Measurements from ENCODE around the gene TMEM151B.

- TF ChIP-seq, protein P1, sequence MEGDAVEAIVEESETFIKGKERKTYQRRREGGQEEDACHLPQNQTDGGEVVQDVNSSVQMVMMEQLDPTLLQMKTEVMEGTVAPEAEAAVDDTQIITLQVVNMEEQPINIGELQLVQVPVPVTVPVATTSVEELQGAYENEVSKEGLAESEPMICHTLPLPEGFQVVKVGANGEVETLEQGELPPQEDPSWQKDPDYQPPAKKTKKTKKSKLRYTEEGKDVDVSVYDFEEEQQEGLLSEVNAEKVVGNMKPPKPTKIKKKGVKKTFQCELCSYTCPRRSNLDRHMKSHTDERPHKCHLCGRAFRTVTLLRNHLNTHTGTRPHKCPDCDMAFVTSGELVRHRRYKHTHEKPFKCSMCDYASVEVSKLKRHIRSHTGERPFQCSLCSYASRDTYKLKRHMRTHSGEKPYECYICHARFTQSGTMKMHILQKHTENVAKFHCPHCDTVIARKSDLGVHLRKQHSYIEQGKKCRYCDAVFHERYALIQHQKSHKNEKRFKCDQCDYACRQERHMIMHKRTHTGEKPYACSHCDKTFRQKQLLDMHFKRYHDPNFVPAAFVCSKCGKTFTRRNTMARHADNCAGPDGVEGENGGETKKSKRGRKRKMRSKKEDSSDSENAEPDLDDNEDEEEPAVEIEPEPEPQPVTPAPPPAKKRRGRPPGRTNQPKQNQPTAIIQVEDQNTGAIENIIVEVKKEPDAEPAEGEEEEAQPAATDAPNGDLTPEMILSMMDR (IDR thresholded peaks at IDR 0.05; ENCODE audit: insufficient read depth, low read depth, low read length): no peak
- no peak for TF ChIP-seq EZH2 (IDR thresholded peaks at IDR 0.05; ENCODE audit: insufficient read depth, low read length)
Measured at GRCh38 chr6:44243345-44243744, 26.9 kb upstream of the TMEM151B start.

All from astrocyte (in vitro differentiated cells and primary cell).